ENCODE measurements around the gene RBM12. TPM values are rescaled to one million over a fixed set of nuclear protein-coding genes. Genes with fewer than 3 reads are reported as not detected.

Gene RBM12
- total and polyA plus RNA-seq, 11 donors: 7.4 to 61.7 (median 43.0) TPM

- TF ChIP-seq POLR2A (IDR thresholded peaks at IDR 0.05) (no peak), CTCF (IDR thresholded peaks at IDR 0.05) (no peak)
- no peak for ATAC-seq
- Histone ChIP-seq H3K36me3 (peaks cover 0 to 63% (median 29%) of the 10 kb centered on the region in 9 donors), H3K9me3 (no peaks in the 10 kb centered on the region), H3K27ac (no peak overlapping the region), H3K27me3 (no peaks in the 10 kb centered on the region), H3K4me1 (peaks cover 0 to 37% (median 19%) of the 10 kb centered on the region in 12 donors), H3K4me3 (no peak overlapping the region)
- WGBS, 4 donors: 75 to 84% (median 79%) methylated on average over 3 of the region's 3 CpGs
- intact Hi-C loops (cut with DNase I): no loop called here
- DNase-seq: no peak
Measured at GRCh38 chr20:35650632-35651031, 14.1 kb downstream of the RBM12 start.

GRCh38 chr20:35648836-35649235, 15.9 kb downstream of the RBM12 start:
- Histone ChIP-seq H3K4me1 (peaks cover 0 to 37% (median 18%) of the 10 kb centered on the region in 12 donors), H3K9me3 (no peaks in the 10 kb centered on the region), H3K27me3 (no peaks in the 10 kb centered on the region), H3K4me3 (no peak overlapping the region), H3K27ac (peak overlapping the region in 1 of 12 donors; percentile 26), H3K36me3 (peaks cover 0 to 45% (median 15%) of the 10 kb centered on the region in 9 donors)
- no peak for DNase-seq
- intact Hi-C loops (cut with DNase I): no loop called here
- ATAC-seq: no peak
- no peak for TF ChIP-seq POLR2A (IDR thresholded peaks at IDR 0.05)
- TF ChIP-seq CTCF (IDR thresholded peaks at IDR 0.05): no peak

- Histone ChIP-seq H3K9me3 (no peaks in the 10 kb centered on the region), H3K4me1 (peaks cover 0 to 16% (median 6%) of the 10 kb centered on the region in 12 donors), H3K27me3 (no peaks in the 10 kb centered on the region), H3K36me3 (peaks cover 0 to 11% (median 0%) of the 10 kb centered on the region in 9 donors), H3K27ac (no peak overlapping the region), H3K4me3 (no peak overlapping the region)
- intact Hi-C loops (cut with DNase I): no loop called here
- 80 to 87% (median 82%) methylated on average over 2 of the region's 2 CpGs for WGBS, 4 donors
- no peak for ATAC-seq
- DNase-seq: no peak
- TF ChIP-seq POLR2A (IDR thresholded peaks at IDR 0.05) (no peak), CTCF (IDR thresholded peaks at IDR 0.05) (no peak)
Measured at GRCh38 chr20:35644806-35645205, 19.9 kb downstream of the RBM12 start.

GRCh38 chr20:35643045-35643444, 21.7 kb downstream of the RBM12 start:
- WGBS, 4 donors: 89 to 95% (median 94%) methylated on average over 7 of the region's 7 CpGs
- H3K4me1 ChIP-seq: peaks cover 0 to 15% (median 2%) of the 10 kb centered on the region in 12 donors
- intact Hi-C loops (cut with DNase I): no loop called here
- H3K4me3 ChIP-seq: no peak overlapping the region
- H3K27me3 ChIP-seq: no peaks in the 10 kb centered on the region
- DNase-seq: no peak
- no peak overlapping the region for H3K27ac ChIP-seq
- ATAC-seq: no peak
- no peaks in the 10 kb centered on the region for H3K9me3 ChIP-seq
- no peak for TF ChIP-seq POLR2A (IDR thresholded peaks at IDR 0.05)
- TF ChIP-seq CTCF (IDR thresholded peaks at IDR 0.05): no peak
- peaks cover 0 to 7% (median 0%) of the 10 kb centered on the region in 9 donors for H3K36me3 ChIP-seq

Data from heart left ventricle (tissue), 16 donors.